NK-92 treated with Interleukin-12 subunit alpha and Interleukin-12 subunit beta, amount 100 ng/mL, for 24 hours (cell line): ENCODE results near the gene MCM9.
"Not testable (repeated sequence)": the region's sequence is repeated elsewhere in the genome, so short reads cannot be mapped to it uniquely, and the experiment has no call there.

ENCODE experiments used
- DNase-seq: peaks from one replicate; lab custom pipeline; 2025; lab: John Stamatoyannopoulos, UW

Gene MCM9

GRCh38 chr6:118893807-118894424 lies 41.0 kb downstream of the MCM9 start, which contains the start of gene ASF1A:
Gene ASF1A (plus strand): TSS chr6:118894152. CDS start chr6:118894414, 262 bp downstream.
- DNase-seq, result peak; percentile 94

GRCh38 chr6:118893064-118893806 lies 41.7 kb downstream of the MCM9 start:
- DNase-seq, result no peak

GRCh38 chr6:118892355-118892991 lies 42.5 kb downstream of the MCM9 start:
- DNase-seq, result no peak

- no peak for DNase-seq
Measured at GRCh38 chr6:118890997-118891790, 43.8 kb downstream of the MCM9 start.

- DNase-seq, result no peak
Measured at GRCh38 chr6:118889163-118889562, 45.8 kb downstream of the MCM9 start.

GRCh38 chr6:118886641-118887040 lies 48.3 kb downstream of the MCM9 start:
- no peak for DNase-seq

- DNase-seq, result no peak
Measured at GRCh38 chr6:118882314-118882905, 52.5 kb downstream of the MCM9 start.

- no peak for DNase-seq
Measured at GRCh38 chr6:118881440-118882313, 53.3 kb downstream of the MCM9 start.

GRCh38 chr6:118877806-118878205 lies 57.2 kb downstream of the MCM9 start:
- DNase-seq, result no peak

- DNase-seq, result no peak
Measured at GRCh38 chr6:118876814-118877213, 58.1 kb downstream of the MCM9 start.

- no peak for DNase-seq
Measured at GRCh38 chr6:118876198-118876597, 58.8 kb downstream of the MCM9 start.

GRCh38 chr6:118875672-118876071 lies 59.3 kb downstream of the MCM9 start:
- no peak for DNase-seq

GRCh38 chr6:118873239-118873638 lies 61.7 kb downstream of the MCM9 start:
- no peak for DNase-seq

- DNase-seq, result no peak
Measured at GRCh38 chr6:118872726-118873125, 62.2 kb downstream of the MCM9 start.

GRCh38 chr6:118872318-118872717 lies 62.6 kb downstream of the MCM9 start:
- no peak for DNase-seq

GRCh38 chr6:118871331-118871730 lies 63.6 kb downstream of the MCM9 start:
- DNase-seq, result no peak

GRCh38 chr6:118869894-118870589 lies 64.9 kb downstream of the MCM9 start:
- DNase-seq, result no peak

GRCh38 chr6:118869350-118869749 lies 65.6 kb downstream of the MCM9 start:
- DNase-seq, result no peak

- DNase-seq, result not testable (repeated sequence)
Measured at GRCh38 chr6:118868901-118869300, 66.1 kb downstream of the MCM9 start.

GRCh38 chr6:118867181-118867580 lies 67.8 kb downstream of the MCM9 start:
- DNase-seq, result no peak

- DNase-seq, result no peak
Measured at GRCh38 chr6:118865100-118865391, 69.9 kb downstream of the MCM9 start.
